Hematopoietic multipotent progenitor cell (in vitro differentiated cells): ENCODE measurements around the gene MRI1. TPM values are rescaled to one million over a fixed set of nuclear protein-coding genes. Genes with fewer than 3 reads are reported as not detected.
"Not testable (repeated sequence)": the region's sequence is repeated elsewhere in the genome, so short reads cannot be mapped to it uniquely, and the experiment has no call there.

Source experiments
- DNase-seq, 3 donors: peaks; one replicate each; pipeline ENCODE4 v3.0.0-alpha.2; 2011 to 2015; ENCODE audit warnings: low read depth in 2 of 3, low spot score in 2 of 3
- total RNA-seq: library from RNA; depleted of rRNA; stranded (reverse); fragments of >200 nt; gene quantifications from one replicate; pipeline ENCODE4 v1.2.3, GENCODE V29; 2012

The MRI1 gene
- total RNA-seq: 86.7 TPM

GRCh38 chr19:13764101-13764807 is at the start of gene MRI1:
MRI1 (plus strand) TSS chr19:13764522; CDS start chr19:13764589, 67 bp downstream.
- peak; percentile 22 to 58 (median 56) for DNase-seq

- DNase-seq: peak in 2 of 3 donors; percentile 78 to 87
Measured at GRCh38 chr19:13717194-13717643, 47.1 kb upstream of the MRI1 start.

- DNase-seq: no peak
Measured at GRCh38 chr19:13718733-13719132, 45.6 kb upstream of the MRI1 start.

GRCh38 chr19:13722146-13722545 is 42.2 kb upstream of the MRI1 start:
- DNase-seq: no peak

GRCh38 chr19:13723206-13723605 is 41.1 kb upstream of the MRI1 start:
- DNase-seq: no peak

DNA sequence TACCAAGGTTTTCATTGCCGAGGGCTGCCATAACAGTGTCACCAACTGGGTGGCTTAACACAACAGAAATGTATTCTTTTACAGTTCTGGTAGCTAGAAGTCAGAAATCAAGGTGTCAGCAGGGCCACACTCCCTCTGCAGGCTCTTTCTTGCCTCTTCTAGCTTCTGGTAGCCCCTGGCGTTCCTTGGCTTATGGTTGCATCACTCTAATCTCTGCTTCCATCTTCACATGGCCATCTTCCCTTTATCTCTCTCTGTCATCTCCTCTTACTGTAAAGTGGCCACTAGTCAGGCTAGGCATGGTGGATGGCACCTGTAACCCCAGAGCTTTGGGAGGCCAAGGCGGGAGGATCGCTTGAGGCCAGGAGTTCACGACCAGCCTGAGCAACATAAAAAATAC is 38.0 kb upstream of the MRI1 start:
- DNase-seq: no peak

DNA sequence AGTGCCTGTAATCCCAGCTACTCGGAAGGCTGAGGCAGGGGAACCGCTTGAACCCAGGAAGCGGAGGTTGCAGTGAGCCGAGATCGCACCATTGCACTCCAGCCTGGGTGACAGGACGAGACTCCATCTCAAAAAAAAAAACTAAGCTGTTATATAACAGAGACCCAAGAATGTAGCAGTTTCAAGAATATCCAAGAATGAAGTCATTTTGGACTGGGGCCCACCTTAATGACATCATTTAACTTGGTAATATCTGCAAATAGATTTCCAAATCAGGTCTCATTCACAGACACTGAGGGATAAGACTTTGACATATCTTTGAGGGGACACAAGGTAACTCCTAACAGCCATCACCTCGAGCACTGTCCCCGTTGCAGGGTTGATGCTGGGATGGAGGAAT is 36.5 kb upstream of the MRI1 start:
- DNase-seq: no peak

GRCh38 chr19:13729859-13730258 is 34.5 kb upstream of the MRI1 start:
- DNase-seq: peak in 2 of 3 donors; percentile 68 to 90

- DNase-seq: peak; percentile 83 to 95 (median 94)
Measured at GRCh38 chr19:13731147-13731964, 33.0 kb upstream of the MRI1 start.

DNA sequence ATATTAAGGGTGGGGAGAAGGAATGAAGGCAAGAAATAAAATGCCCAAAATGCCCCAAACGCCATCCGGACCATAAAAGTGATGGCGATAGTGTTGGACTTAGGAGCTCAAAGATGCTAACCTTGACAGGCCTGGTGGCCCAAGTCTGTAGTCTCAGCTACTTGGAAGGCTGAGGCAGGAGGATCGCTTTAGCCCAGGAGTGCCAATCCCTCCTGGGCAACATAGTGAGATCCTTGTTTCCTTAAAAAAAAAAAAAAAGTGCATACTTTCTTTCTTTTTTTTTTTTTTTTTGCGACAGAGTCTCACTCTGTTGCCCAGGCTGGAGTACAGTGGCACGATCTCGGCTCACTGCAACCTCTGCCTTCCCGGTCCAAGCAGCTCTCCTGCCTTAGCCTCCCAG is 32.0 kb upstream of the MRI1 start:
- DNase-seq: no peak

GRCh38 chr19:13734751-13735150 is 29.6 kb upstream of the MRI1 start:
- DNase-seq: no peak

DNA sequence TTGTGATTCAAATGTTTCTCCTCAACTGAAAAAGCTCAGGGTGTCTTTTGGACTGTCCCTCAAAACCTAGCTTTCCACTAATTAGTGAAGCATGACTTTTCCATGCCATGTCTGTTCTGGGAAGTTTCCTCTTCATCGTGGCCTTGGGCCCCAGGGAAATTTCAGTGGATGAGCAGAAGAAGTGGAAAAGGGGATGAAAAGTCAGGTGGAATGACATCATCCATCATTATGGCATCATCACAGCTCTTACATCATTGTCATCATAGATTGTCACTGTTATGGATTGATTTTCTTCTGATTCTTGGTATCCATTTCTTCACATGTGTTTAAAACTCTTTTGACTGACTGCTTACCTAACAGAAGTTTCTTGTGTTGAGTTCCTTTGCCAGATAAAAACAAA is 26.2 kb upstream of the MRI1 start:
- DNase-seq: no peak

GRCh38 chr19:13741893-13742292 is 22.4 kb upstream of the MRI1 start:
- DNase-seq: no peak

GRCh38 chr19:13742756-13743155 is 21.6 kb upstream of the MRI1 start:
- DNase-seq: no peak

DNA sequence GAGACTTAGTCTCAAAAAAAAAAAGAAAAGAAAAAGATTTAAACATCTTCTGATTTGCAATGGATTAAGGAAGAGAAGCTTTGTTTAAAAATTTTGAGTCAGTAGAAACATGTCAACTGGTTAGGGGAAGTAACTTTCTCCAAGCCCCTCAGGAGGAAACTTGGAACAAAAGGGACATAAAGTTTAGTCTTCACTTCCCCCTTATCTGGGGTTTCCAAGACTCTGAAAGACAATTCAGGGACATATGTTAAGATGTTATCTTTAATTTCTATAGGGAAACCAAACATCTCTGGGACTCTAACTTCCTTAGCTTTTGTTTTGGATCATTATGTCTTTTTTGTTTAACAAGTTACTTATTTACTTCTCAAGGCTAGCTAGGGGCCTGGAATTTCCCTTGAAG is 20.1 kb upstream of the MRI1 start:
- no peak for DNase-seq

- no peak for DNase-seq
Measured at GRCh38 chr19:13747098-13747453, 17.2 kb upstream of the MRI1 start.

DNA sequence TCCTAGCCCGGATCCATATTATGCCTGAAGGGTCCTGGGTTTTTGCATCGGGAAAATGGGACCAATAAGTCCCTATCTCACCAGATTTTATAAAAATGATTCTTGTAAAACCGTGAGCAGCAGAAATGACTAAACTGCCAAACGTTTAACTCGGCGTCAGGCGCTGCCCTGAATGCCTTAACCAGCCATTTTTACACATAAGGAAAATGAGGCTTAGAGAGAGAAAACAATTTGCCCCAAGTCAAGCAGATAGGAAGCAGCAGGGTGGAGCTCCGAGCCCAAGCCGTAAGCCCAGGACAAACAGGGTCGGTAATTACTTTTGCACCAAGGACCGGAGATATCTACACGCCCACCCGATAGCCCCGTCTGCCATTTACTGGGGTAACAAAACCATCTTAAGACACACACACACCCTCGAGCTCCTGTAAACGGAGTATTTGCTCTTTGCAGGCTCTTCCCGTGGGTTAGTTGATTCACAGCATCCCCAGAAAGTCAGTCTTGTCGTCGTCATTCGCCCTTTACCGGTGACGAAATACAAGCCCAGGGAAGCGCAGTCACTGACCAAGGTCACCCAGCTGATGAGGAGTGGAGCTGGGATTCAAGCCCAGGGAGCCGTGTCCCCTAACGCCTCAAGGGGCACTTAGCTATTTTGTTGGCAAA is 16.0 kb upstream of the MRI1 start:
- peak in 2 of 3 donors; percentile 18 to 38 for DNase-seq

GRCh38 chr19:13751436-13751835 is 12.9 kb upstream of the MRI1 start:
- no peak for DNase-seq

- not testable (repeated sequence) for DNase-seq
Measured at GRCh38 chr19:13753622-13754021, 10.7 kb upstream of the MRI1 start.

DNA sequence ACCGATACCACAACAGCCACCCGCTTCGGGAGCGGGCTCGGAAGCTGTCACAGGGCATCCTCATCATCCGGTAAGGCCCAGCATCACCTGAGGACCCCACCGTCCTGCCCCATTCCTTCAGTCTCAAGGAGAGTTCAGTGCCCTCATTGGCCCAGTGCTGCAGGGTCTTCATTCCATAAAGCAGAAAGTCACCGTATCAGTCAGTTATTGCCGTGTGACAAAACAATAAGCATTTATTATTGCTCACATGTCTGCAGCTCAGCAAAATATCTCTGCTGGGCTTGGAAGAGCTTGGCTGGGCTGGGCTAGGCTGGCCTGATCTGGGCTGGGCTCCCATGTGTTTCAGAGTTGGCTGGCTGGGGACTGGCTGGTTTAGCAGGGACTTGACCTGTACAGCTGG is 8.1 kb upstream of the MRI1 start:
- DNase-seq: no peak
